RWPE1 (cell line): ENCODE data around the gene BICDL2.

Source experiments
- CTCF ChIA-PET: fragments of 350-600 bp; sonication (Branson Sonifier 250); formaldehyde crosslinking; extraction: SDS; loops from one replicate; lab custom pipeline; 2021; lab: Yijun Ruan, JAX
- POLR2A ChIA-PET: fragments of 400-600 bp; formaldehyde crosslinking; extraction: SDS; loops from one replicate; lab custom pipeline; 2020; ENCODE audit warnings: antibody characterized with exemption; ENCODE audit not compliant: low non-redundant PET; lab: Yijun Ruan, JAX
- DNase-seq: peaks from one replicate; pipeline ENCODE4 v3.0.0; 2012; ENCODE audit warnings: low spot score
- H3K27ac ChIP-seq: fragments of 450-650 bp; 2 replicates; pipeline ENCODE4 v1.5.1; 2017
- TF ChIP-seq, protein P1 (sequence below): fragments of 450-650 bp; conservative IDR thresholded peaks from 2 replicates; pipeline ENCODE4 v1.5.1; 2017; ENCODE audit warnings: low read depth, mild to moderate bottlenecking

BICDL2 gene

DNA sequence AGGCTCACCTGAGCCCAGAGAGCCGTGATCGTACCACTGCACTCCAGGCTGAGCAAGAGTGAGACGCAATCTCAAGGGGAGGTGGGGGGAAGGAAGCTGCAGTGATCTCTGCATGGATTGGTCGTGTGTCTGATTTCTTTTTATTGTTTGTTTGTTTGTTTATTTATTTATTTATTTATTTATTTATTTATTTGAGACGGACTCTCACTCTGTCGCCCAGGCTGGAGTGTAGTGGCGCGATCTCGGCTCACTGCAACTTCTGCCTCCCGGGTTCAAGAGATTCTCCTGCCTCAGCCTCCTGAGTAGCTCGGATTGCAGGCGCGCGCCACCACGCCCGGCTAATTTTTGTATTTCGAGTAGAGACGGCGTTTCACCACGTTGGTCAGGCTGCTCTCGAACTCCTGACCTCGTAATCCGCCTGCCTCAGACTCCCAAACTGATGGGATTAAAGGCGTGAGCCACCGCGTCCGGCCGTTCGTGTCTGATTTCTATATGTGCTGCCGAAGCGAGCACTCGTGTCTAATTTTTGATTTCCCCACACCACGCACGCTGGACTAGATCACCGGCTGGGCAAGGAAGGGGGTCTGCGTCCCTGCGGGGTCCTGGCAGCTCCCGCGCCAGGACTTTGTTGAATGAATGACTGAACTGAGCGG is 17.0 kb downstream of the BICDL2 start:
- peak overlapping the region; percentile 99 for H3K27ac ChIP-seq
- CTCF ChIA-PET = interaction anchor here (0.6 to 2.6 kb wide), 4 partner anchors 11 to 49 kb away, joined by 3 to 13 read pairs (median 8); no protein-coding TSS in a partner anchor
- POLR2A ChIA-PET = interaction anchor here (1.2 to 5.0 kb wide), 3 partner anchors 9 to 21 kb away, joined by 3 to 49 read pairs (median 48); no protein-coding TSS in a partner anchor
- TF ChIP-seq, protein P1, sequence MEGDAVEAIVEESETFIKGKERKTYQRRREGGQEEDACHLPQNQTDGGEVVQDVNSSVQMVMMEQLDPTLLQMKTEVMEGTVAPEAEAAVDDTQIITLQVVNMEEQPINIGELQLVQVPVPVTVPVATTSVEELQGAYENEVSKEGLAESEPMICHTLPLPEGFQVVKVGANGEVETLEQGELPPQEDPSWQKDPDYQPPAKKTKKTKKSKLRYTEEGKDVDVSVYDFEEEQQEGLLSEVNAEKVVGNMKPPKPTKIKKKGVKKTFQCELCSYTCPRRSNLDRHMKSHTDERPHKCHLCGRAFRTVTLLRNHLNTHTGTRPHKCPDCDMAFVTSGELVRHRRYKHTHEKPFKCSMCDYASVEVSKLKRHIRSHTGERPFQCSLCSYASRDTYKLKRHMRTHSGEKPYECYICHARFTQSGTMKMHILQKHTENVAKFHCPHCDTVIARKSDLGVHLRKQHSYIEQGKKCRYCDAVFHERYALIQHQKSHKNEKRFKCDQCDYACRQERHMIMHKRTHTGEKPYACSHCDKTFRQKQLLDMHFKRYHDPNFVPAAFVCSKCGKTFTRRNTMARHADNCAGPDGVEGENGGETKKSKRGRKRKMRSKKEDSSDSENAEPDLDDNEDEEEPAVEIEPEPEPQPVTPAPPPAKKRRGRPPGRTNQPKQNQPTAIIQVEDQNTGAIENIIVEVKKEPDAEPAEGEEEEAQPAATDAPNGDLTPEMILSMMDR = no peak
- no peak for DNase-seq

- no peak within 1 kb of the TSS for H3K27ac ChIP-seq
- DNase-seq = no peak
- TF ChIP-seq, protein P1 = no peak
- ChIA-PET CTCF (no interaction called here), POLR2A (no interaction called here)
These were observed 18.8 kb downstream of the BICDL2 start, which contains the start of gene CLDN6 for GRCh38 chr16:3017794-3018506. CLDN6 (minus strand) TSS chr16:3018183; CDS start chr16:3016021, 2,162 bp downstream.

- TF ChIP-seq, protein P1 = no peak
- POLR2A ChIA-PET = no interaction called here
- H3K27ac ChIP-seq = no peak overlapping the region
- DNase-seq = no peak
- CTCF ChIA-PET = no interaction called here
These were observed 19.4 kb downstream of the BICDL2 start for GRCh38 chr16:3017344-3017743.

- CTCF ChIA-PET = no interaction called here
- no peak overlapping the region; the same call in 1 of the 2 replicates for H3K27ac ChIP-seq
- POLR2A ChIA-PET = no interaction called here
- no peak for DNase-seq
- TF ChIP-seq, protein P1 = no peak
These were observed 20.8 kb downstream of the BICDL2 start for GRCh38 chr16:3015865-3016521.

DNA sequence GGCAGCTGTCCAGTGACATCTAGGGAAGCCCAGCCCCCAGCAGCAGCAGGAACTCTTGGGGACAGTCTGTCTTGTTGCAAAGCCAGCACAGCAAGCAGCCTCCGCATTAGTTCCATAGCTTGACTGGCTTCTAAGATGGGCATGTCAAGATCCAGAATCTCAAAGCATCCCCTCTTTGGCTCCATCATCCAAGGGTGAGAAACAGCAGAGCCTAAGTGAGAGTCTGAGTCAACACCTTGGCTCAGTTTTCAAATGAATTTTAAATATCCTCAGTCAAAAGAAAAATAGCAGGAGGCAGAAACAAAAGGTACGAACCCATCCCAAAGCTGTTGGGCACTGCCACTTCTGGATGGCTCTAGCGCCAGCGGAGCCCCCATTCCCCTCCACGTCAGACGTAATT is 21.8 kb downstream of the BICDL2 start:
- DNase-seq = no peak
- TF ChIP-seq, protein P1 = no peak
- H3K27ac ChIP-seq = no peak overlapping the region
- CTCF ChIA-PET = interaction anchor here (0.6 kb wide), 1 partner anchor 42 kb away, joined by 4 read pairs; no protein-coding TSS in a partner anchor
- POLR2A ChIA-PET = no interaction called here
